GM10847 (cell line): ENCODE measurements around the gene NOP56.

Experiments
- POLR2A ChIP-seq: IDR thresholded peaks from 2 replicates; pipeline ENCODE4 v1.6.1; 2011; ENCODE audit not compliant: insufficient read length; ENCODE audit errors: extremely low read depth

Gene NOP56

GRCh38 chr20:2691127-2691526 is 38.7 kb downstream of the NOP56 start:
- no peak for TF ChIP-seq POLR2A

- no peak for TF ChIP-seq POLR2A
Observed at GRCh38 chr20:2691663-2692035, 39.2 kb downstream of the NOP56 start.

- TF ChIP-seq POLR2A, result no peak
Observed at GRCh38 chr20:2692036-2692885, 39.8 kb downstream of the NOP56 start, which contains the start of gene EBF4. Gene EBF4, plus strand, starts transcription at chr20:2692780. Its CDS starts 866 bp downstream, at chr20:2693646.

GRCh38 chr20:2692886-2693285 is 40.5 kb downstream of the NOP56 start:
- TF ChIP-seq POLR2A, result no peak

GRCh38 chr20:2693286-2694007 is 41.0 kb downstream of the NOP56 start:
- TF ChIP-seq POLR2A, result no peak

- no peak for TF ChIP-seq POLR2A
Observed at GRCh38 chr20:2694008-2694471, 41.6 kb downstream of the NOP56 start.

- no peak for TF ChIP-seq POLR2A
Observed at GRCh38 chr20:2694519-2694918, 42.1 kb downstream of the NOP56 start.

GRCh38 chr20:2695206-2695983 is 43.0 kb downstream of the NOP56 start:
- no peak for TF ChIP-seq POLR2A

- TF ChIP-seq POLR2A, result no peak
Observed at GRCh38 chr20:2696646-2697045, 44.2 kb downstream of the NOP56 start.

GRCh38 chr20:2697768-2698167 is 45.3 kb downstream of the NOP56 start:
- TF ChIP-seq POLR2A, result no peak

GRCh38 chr20:2698186-2698817 is 45.9 kb downstream of the NOP56 start:
- no peak for TF ChIP-seq POLR2A

GRCh38 chr20:2698912-2699311 is 46.5 kb downstream of the NOP56 start:
- no peak for TF ChIP-seq POLR2A

GRCh38 chr20:2699775-2700413 is 47.5 kb downstream of the NOP56 start:
- no peak for TF ChIP-seq POLR2A

- TF ChIP-seq POLR2A, result no peak
Observed at GRCh38 chr20:2700913-2701620, 48.6 kb downstream of the NOP56 start.
